ENCODE measurements around the gene LIN9. TPM values are rescaled to one million over a fixed set of nuclear protein-coding genes. Genes with fewer than 3 reads are reported as not detected.

Gene LIN9
- total and polyA plus RNA-seq, 2 experiments from 2014 or later: 11.8 to 16.9 TPM

DNA sequence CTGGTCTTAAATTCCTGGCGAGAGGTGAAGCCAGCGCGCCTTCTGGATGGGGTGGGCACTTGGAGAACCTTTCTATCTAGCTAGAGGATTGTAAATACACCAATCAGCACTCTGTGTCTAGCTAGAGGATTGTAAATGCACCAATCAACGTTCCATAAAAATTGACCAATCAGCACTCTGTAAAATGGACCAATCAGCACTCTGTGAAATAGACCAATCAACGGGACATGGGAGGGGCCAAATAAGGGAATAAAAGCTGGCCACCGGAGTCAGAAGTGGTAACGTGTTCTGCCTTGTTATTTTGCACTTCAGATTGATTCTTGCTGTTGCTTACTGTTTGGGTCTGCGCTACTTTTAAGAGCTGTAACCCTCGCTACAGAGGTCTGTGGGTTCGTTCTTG lies 12.0 kb upstream of the LIN9 start:
- Histone ChIP-seq H3K4me2 (no peak overlapping the region), H3K27me3 (ENCODE audit: insufficient read depth) (no peaks in the 10 kb centered on the region), H3K9me2 (ENCODE audit: insufficient read depth) (no peaks in the 10 kb centered on the region), H3K27ac (ENCODE audit: low read depth) (no peak overlapping the region), H4K20me1 (replicated peaks; ENCODE audit: insufficient read depth) (no peaks in the 10 kb centered on the region), H3K4me3 (no peak overlapping the region), H3K4me1 (ENCODE audit: insufficient read depth) (no peaks in the 10 kb centered on the region), H3F3A (replicated peaks; ENCODE audit: low read depth) (no peaks in the 10 kb centered on the region), H2AFZ (no peak overlapping the region), H3K36me3 (ENCODE audit: insufficient read depth) (no peaks in the 10 kb centered on the region), H3K79me2 (replicated peaks; ENCODE audit: insufficient read depth) (no peaks in the 10 kb centered on the region)
- no peak overlapping the region for H3K4me3 Mint-ChIP-seq
- ATAC-seq: no peak
- H3K4me1 Mint-ChIP-seq: no peaks in the 10 kb centered on the region
- no peak overlapping the region for H3K27ac Mint-ChIP-seq
- DNase-seq (ENCODE audit: low spot score): no peak
- H3K27me3 Mint-ChIP-seq (ENCODE audit: insufficient read depth, low read depth, poor library complexity): peaks cover 5% of the 10 kb centered on the region
- no peaks in the 10 kb centered on the region for H3K36me3 Mint-ChIP-seq (ENCODE audit: low read depth)
- TF ChIP-seq JUNB (IDR thresholded peaks at IDR 0.05; ENCODE audit: unreplicated experiment) (no peak), ZNF114 (CRISPR knock-in tag; IDR thresholded peaks at IDR 0.05) (no peak), POLR2AphosphoS5 (IDR thresholded peaks at IDR 0.05; ENCODE audit: low read depth) (no peak), ZNF331 (CRISPR knock-in tag; IDR thresholded peaks at IDR 0.05; ENCODE audit: low read depth) (no peak), CREB1 (CRISPR knock-in tag; IDR thresholded peaks at IDR 0.05; ENCODE audit: low read depth) (no peak)
- TF ChIP-seq, protein P1, sequence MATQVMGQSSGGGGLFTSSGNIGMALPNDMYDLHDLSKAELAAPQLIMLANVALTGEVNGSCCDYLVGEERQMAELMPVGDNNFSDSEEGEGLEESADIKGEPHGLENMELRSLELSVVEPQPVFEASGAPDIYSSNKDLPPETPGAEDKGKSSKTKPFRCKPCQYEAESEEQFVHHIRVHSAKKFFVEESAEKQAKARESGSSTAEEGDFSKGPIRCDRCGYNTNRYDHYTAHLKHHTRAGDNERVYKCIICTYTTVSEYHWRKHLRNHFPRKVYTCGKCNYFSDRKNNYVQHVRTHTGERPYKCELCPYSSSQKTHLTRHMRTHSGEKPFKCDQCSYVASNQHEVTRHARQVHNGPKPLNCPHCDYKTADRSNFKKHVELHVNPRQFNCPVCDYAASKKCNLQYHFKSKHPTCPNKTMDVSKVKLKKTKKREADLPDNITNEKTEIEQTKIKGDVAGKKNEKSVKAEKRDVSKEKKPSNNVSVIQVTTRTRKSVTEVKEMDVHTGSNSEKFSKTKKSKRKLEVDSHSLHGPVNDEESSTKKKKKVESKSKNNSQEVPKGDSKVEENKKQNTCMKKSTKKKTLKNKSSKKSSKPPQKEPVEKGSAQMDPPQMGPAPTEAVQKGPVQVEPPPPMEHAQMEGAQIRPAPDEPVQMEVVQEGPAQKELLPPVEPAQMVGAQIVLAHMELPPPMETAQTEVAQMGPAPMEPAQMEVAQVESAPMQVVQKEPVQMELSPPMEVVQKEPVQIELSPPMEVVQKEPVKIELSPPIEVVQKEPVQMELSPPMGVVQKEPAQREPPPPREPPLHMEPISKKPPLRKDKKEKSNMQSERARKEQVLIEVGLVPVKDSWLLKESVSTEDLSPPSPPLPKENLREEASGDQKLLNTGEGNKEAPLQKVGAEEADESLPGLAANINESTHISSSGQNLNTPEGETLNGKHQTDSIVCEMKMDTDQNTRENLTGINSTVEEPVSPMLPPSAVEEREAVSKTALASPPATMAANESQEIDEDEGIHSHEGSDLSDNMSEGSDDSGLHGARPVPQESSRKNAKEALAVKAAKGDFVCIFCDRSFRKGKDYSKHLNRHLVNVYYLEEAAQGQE (IDR thresholded peaks at IDR 0.05; ENCODE audit: unreplicated experiment): no peak
- TF ChIP-seq, protein P2, sequence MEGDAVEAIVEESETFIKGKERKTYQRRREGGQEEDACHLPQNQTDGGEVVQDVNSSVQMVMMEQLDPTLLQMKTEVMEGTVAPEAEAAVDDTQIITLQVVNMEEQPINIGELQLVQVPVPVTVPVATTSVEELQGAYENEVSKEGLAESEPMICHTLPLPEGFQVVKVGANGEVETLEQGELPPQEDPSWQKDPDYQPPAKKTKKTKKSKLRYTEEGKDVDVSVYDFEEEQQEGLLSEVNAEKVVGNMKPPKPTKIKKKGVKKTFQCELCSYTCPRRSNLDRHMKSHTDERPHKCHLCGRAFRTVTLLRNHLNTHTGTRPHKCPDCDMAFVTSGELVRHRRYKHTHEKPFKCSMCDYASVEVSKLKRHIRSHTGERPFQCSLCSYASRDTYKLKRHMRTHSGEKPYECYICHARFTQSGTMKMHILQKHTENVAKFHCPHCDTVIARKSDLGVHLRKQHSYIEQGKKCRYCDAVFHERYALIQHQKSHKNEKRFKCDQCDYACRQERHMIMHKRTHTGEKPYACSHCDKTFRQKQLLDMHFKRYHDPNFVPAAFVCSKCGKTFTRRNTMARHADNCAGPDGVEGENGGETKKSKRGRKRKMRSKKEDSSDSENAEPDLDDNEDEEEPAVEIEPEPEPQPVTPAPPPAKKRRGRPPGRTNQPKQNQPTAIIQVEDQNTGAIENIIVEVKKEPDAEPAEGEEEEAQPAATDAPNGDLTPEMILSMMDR (conservative IDR thresholded peaks at IDR 0.05; ENCODE audit: low read depth in 2 of 2): no peak
- H3K9me3 Mint-ChIP-seq: no peaks in the 10 kb centered on the region; the same call in 2 of the 3 replicates

DNA sequence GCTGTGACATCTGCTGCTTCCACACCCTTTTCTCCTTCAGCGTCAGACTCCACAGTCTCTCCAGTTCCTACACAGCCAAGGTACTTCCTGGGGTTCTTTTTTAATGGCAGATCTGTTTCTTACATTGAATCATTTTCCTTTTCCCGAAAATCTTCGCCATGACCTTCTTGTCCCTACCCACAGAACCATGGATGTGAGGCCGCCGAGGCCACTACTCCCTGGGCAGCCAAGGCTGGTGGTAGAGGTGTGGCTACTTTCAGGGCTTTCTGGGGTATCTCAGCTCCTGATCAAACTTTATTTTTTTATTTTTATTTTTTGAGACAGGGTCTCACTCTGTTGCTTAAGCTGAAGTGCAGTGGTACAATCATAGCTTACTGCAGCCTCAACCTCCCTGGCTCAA lies 9.5 kb upstream of the LIN9 start:
- peaks cover 3% of the 10 kb centered on the region for H3K27me3 Mint-ChIP-seq (ENCODE audit: insufficient read depth, low read depth, poor library complexity)
- ATAC-seq (no peak), DNase-seq (ENCODE audit: low spot score) (no peak)
- Histone ChIP-seq H3K27me3 (ENCODE audit: insufficient read depth) (no peaks in the 10 kb centered on the region), H3K4me3 (no peak overlapping the region), H3K4me1 (ENCODE audit: insufficient read depth) (no peaks in the 10 kb centered on the region), H3K9me2 (ENCODE audit: insufficient read depth) (no peaks in the 10 kb centered on the region), H3K79me2 (replicated peaks; ENCODE audit: insufficient read depth) (no peaks in the 10 kb centered on the region), H3K4me2 (no peak overlapping the region), H3K36me3 (ENCODE audit: insufficient read depth) (no peaks in the 10 kb centered on the region), H3K27ac (ENCODE audit: low read depth) (no peak overlapping the region), H2AFZ (no peak overlapping the region), H3F3A (replicated peaks; ENCODE audit: low read depth) (no peaks in the 10 kb centered on the region), H4K20me1 (replicated peaks; ENCODE audit: insufficient read depth) (no peaks in the 10 kb centered on the region)
- no peak overlapping the region for H3K4me3 Mint-ChIP-seq
- no peak overlapping the region for H3K27ac Mint-ChIP-seq
- no peaks in the 10 kb centered on the region for H3K4me1 Mint-ChIP-seq
- H3K36me3 Mint-ChIP-seq (ENCODE audit: low read depth): no peaks in the 10 kb centered on the region
- H3K9me3 Mint-ChIP-seq: no peaks in the 10 kb centered on the region; the same call in 2 of the 3 replicates
- no peak for TF ChIP-seq POLR2AphosphoS5 (IDR thresholded peaks at IDR 0.05; ENCODE audit: low read depth)
- no peak for TF ChIP-seq ZNF114 (CRISPR knock-in tag; IDR thresholded peaks at IDR 0.05)
- TF ChIP-seq ZNF331 (CRISPR knock-in tag; IDR thresholded peaks at IDR 0.05; ENCODE audit: low read depth): no peak
- TF ChIP-seq, protein P3, sequence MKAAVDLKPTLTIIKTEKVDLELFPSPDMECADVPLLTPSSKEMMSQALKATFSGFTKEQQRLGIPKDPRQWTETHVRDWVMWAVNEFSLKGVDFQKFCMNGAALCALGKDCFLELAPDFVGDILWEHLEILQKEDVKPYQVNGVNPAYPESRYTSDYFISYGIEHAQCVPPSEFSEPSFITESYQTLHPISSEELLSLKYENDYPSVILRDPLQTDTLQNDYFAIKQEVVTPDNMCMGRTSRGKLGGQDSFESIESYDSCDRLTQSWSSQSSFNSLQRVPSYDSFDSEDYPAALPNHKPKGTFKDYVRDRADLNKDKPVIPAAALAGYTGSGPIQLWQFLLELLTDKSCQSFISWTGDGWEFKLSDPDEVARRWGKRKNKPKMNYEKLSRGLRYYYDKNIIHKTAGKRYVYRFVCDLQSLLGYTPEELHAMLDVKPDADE (IDR thresholded peaks at IDR 0.05): no peak
- no peak for TF ChIP-seq EZH2 (IDR thresholded peaks at IDR 0.05; ENCODE audit: low read depth, unreplicated experiment)
- no peak for TF ChIP-seq JUNB (IDR thresholded peaks at IDR 0.05; ENCODE audit: unreplicated experiment)
- TF ChIP-seq CREB1 (CRISPR knock-in tag; IDR thresholded peaks at IDR 0.05; ENCODE audit: low read depth): no peak
- TF ChIP-seq STAT1 (IDR thresholded peaks at IDR 0.05; ENCODE audit: unreplicated experiment): no peak
- TF ChIP-seq, protein P1 (IDR thresholded peaks at IDR 0.05; ENCODE audit: unreplicated experiment): no peak

Data from GM23338 (cell line).